ENCODE data around the gene STK33. TPM values are rescaled to one million over a fixed set of nuclear protein-coding genes. Genes with fewer than 3 reads are reported as not detected.

Gene STK33
- total RNA-seq, 2 experiments from 2014 or later: 2.5 to 3.1 TPM

- CTCF ChIA-PET: no interaction called here
- POLR2A ChIA-PET: no interaction called here
These were observed 29.5 kb downstream of the STK33 start for GRCh38 chr11:8564526-8564925.

- CTCF ChIA-PET: no interaction called here
These were observed 32.6 kb downstream of the STK33 start for GRCh38 chr11:8561461-8561860.

GRCh38 chr11:8558436-8558835, 35.6 kb downstream of the STK33 start:
- CTCF ChIA-PET: no interaction called here
- POLR2A ChIA-PET: no interaction called here

More at GRCh38 chr11:8561461-8561860, 32.6 kb downstream of the STK33 start:
- POLR2A ChIA-PET: no interaction called here

GRCh38 chr11:8545698-8546366, 48.2 kb downstream of the STK33 start:
- CTCF ChIA-PET: no interaction called here
- POLR2A ChIA-PET: no interaction called here

GRCh38 chr11:8544807-8545206, 49.2 kb downstream of the STK33 start:
- ChIA-PET POLR2A (no interaction called here), CTCF (no interaction called here)

GRCh38 chr11:8543278-8543677, 50.8 kb downstream of the STK33 start:
- POLR2A ChIA-PET: no interaction called here
- CTCF ChIA-PET: no interaction called here

- ChIA-PET CTCF (no interaction called here), POLR2A (no interaction called here)
These were observed 52.6 kb downstream of the STK33 start for GRCh38 chr11:8541448-8541847.

- ChIA-PET CTCF (no interaction called here), POLR2A (no interaction called here)
These were observed 60.7 kb downstream of the STK33 start for GRCh38 chr11:8533332-8533731.

- ChIA-PET CTCF (no interaction called here), POLR2A (no interaction called here)
These were observed 61.6 kb downstream of the STK33 start for GRCh38 chr11:8532475-8532874.

- POLR2A ChIA-PET: no interaction called here
- CTCF ChIA-PET: no interaction called here
These were observed 62.0 kb downstream of the STK33 start for GRCh38 chr11:8531982-8532381.

GRCh38 chr11:8531312-8531711, 62.7 kb downstream of the STK33 start:
- POLR2A ChIA-PET: no interaction called here
- CTCF ChIA-PET: no interaction called here

GRCh38 chr11:8527939-8528338, 66.1 kb downstream of the STK33 start:
- ChIA-PET CTCF (no interaction called here), POLR2A (no interaction called here)

GRCh38 chr11:8523396-8523795, 70.6 kb downstream of the STK33 start:
- POLR2A ChIA-PET: no interaction called here
- CTCF ChIA-PET: no interaction called here

GRCh38 chr11:8512547-8512946, 81.5 kb downstream of the STK33 start:
- POLR2A ChIA-PET: no interaction called here
- CTCF ChIA-PET: no interaction called here

- CTCF ChIA-PET: no interaction called here
- POLR2A ChIA-PET: no interaction called here
These were observed 90.1 kb downstream of the STK33 start for GRCh38 chr11:8503910-8504364.

GRCh38 chr11:8501836-8502235, 92.2 kb downstream of the STK33 start:
- ChIA-PET POLR2A (no interaction called here), CTCF (no interaction called here)

- ChIA-PET CTCF (interaction anchor here (0.6 kb wide), 1 partner anchor 15 kb away, joined by 5 read pairs; no protein-coding TSS in a partner anchor), POLR2A (interaction anchor here (0.6 kb wide), 1 partner anchor 20 kb away, joined by 3 read pairs; no protein-coding TSS in a partner anchor)
These were observed 105.6 kb downstream of the STK33 start for GRCh38 chr11:8488395-8488794.

- CTCF ChIA-PET: interaction anchor here (0.7 kb wide), 1 partner anchor 1250 kb away, joined by 3 read pairs; no protein-coding TSS in a partner anchor
- POLR2A ChIA-PET: no interaction called here
These were observed 106.8 kb downstream of the STK33 start for GRCh38 chr11:8487261-8487660.

- POLR2A ChIA-PET: no interaction called here
- CTCF ChIA-PET: no interaction called here
These were observed 109.8 kb downstream of the STK33 start for GRCh38 chr11:8484251-8484650.

GRCh38 chr11:8480858-8481257, 113.2 kb downstream of the STK33 start:
- ChIA-PET CTCF (no interaction called here), POLR2A (no interaction called here)

GRCh38 chr11:8477680-8478079, 116.3 kb downstream of the STK33 start:
- ChIA-PET CTCF (no interaction called here), POLR2A (no interaction called here)

GRCh38 chr11:8477151-8477550, 116.9 kb downstream of the STK33 start:
- ChIA-PET POLR2A (no interaction called here), CTCF (no interaction called here)

Data from activated CD8-positive, alpha-beta memory T cell treated with anti-CD3 and anti-CD28 coated beads for 36 hours (primary cell).